EH (cell line): ENCODE measurements around the gene JPT1.
A peak's percentile ranks its signal among the peaks of the same experiment; 100 is the strongest.
"Not testable (repeated sequence)": the region's sequence is repeated elsewhere in the genome, so short reads cannot be mapped to it uniquely, and the experiment has no call there.

Experiments
- DNase-seq: peaks from one replicate; pipeline ENCODE4 v3.0.0-alpha.2; 2015; ENCODE audit warnings: low read depth

Gene JPT1

GRCh38 chr17:75130059-75130631 is 24.2 kb downstream of the JPT1 start:
- DNase-seq = no peak

- DNase-seq = no peak
Measured at GRCh38 chr17:75129576-75129975, 24.7 kb downstream of the JPT1 start.

GRCh38 chr17:75128694-75129505 is 25.4 kb downstream of the JPT1 start:
- no peak for DNase-seq

GRCh38 chr17:75127936-75128335 is 26.4 kb downstream of the JPT1 start:
- DNase-seq = not testable (repeated sequence)

GRCh38 chr17:75126954-75127353 is 27.4 kb downstream of the JPT1 start:
- no peak for DNase-seq

GRCh38 chr17:75125984-75126383 is 28.3 kb downstream of the JPT1 start:
- no peak for DNase-seq

GRCh38 chr17:75124819-75125162 is 29.5 kb downstream of the JPT1 start:
- no peak for DNase-seq

- peak; percentile 21 for DNase-seq
Measured at GRCh38 chr17:75124041-75124818, 30.1 kb downstream of the JPT1 start.

GRCh38 chr17:75118307-75118706 is 36.0 kb downstream of the JPT1 start:
- DNase-seq = no peak

GRCh38 chr17:75116737-75117136 is 37.6 kb downstream of the JPT1 start:
- DNase-seq = no peak

GRCh38 chr17:75115555-75115954 is 38.8 kb downstream of the JPT1 start:
- DNase-seq = no peak

GRCh38 chr17:75114552-75115314 is 39.6 kb downstream of the JPT1 start:
- no peak for DNase-seq

- peak; percentile 90 for DNase-seq
Measured at GRCh38 chr17:75113798-75114551, 40.3 kb downstream of the JPT1 start.

- DNase-seq = no peak
Measured at GRCh38 chr17:75111777-75112335, 42.5 kb downstream of the JPT1 start.

- peak; percentile 29 for DNase-seq
Measured at GRCh38 chr17:75110234-75110937, 43.9 kb downstream of the JPT1 start.

- peak; percentile 86 for DNase-seq
Measured at GRCh38 chr17:75109407-75110233, 44.7 kb downstream of the JPT1 start, which contains the start of gene ARMC7. ARMC7 (plus strand) TSS chr17:75109969; CDS start chr17:75110289, 320 bp downstream.

- no peak for DNase-seq
Measured at GRCh38 chr17:75109046-75109406, 45.3 kb downstream of the JPT1 start.

- no peak for DNase-seq
Measured at GRCh38 chr17:75108193-75108592, 46.1 kb downstream of the JPT1 start.
